H9 (cell line): ENCODE data around the gene RHBDF1. TPM values are rescaled to one million over a fixed set of nuclear protein-coding genes. Genes with fewer than 3 reads are reported as not detected.

Experiments
- DNase-seq: peaks from one replicate; pipeline ENCODE4 v3.0.0-alpha.2; 2017
- H2AFZ ChIP-seq: one replicate; pipeline ENCODE4 v1.6.1; 2013; ENCODE audit warnings: mild to moderate bottlenecking, low read length, control low read depth, moderate library complexity
- H2AK5ac ChIP-seq: 2 replicates; pipeline ENCODE4 v1.6.1; 2013; ENCODE audit warnings: low read length, control low read depth, mixed read lengths; ENCODE audit not compliant: insufficient read length
- H2BK120ac ChIP-seq: one replicate; pipeline ENCODE4 v1.6.1; 2013; ENCODE audit warnings: low read depth, mild to moderate bottlenecking, low read length, control low read depth, inconsistent platforms; ENCODE audit not compliant: poor library complexity, severe bottlenecking
- H2BK12ac ChIP-seq: 2 replicates; pipeline ENCODE4 v1.6.1; 2013; ENCODE audit warnings: low read length, control low read depth, mixed read lengths, low read depth; ENCODE audit not compliant: insufficient read length
- H2BK15ac ChIP-seq: 2 replicates; pipeline ENCODE4 v1.6.1; 2013; ENCODE audit warnings: low read depth, low read length, control low read depth
- H2BK20ac ChIP-seq: one replicate; pipeline ENCODE4 v1.6.1; 2013; ENCODE audit warnings: low read depth, mild to moderate bottlenecking, low read length, control low read depth, inconsistent platforms; ENCODE audit not compliant: poor library complexity, severe bottlenecking
- H2BK5ac ChIP-seq: 2 replicates; pipeline ENCODE4 v1.6.1; 2013; ENCODE audit warnings: low read length, control low read depth, mixed read lengths; ENCODE audit not compliant: insufficient read length
- H3K14ac ChIP-seq: 2 replicates; pipeline ENCODE4 v1.6.1; 2013; ENCODE audit warnings: low read length, control low read depth; ENCODE audit not compliant: insufficient read depth
- H3K18ac ChIP-seq: 2 replicates; pipeline ENCODE4 v1.6.1; 2013; ENCODE audit warnings: low read depth, mild to moderate bottlenecking, mixed read lengths, low read length, control low read depth; ENCODE audit not compliant: insufficient read length
- H3K23ac ChIP-seq: 2 replicates; pipeline ENCODE4 v1.6.1; 2013; ENCODE audit warnings: low read length, control low read depth, mixed read lengths, low read depth; ENCODE audit not compliant: insufficient read length
- H3K23me2 ChIP-seq: 2 replicates; pipeline ENCODE4 v1.6.1; 2013; ENCODE audit warnings: low read depth, mild to moderate bottlenecking, mixed read lengths, low read length, control low read depth; ENCODE audit not compliant: insufficient read length, poor library complexity, severe bottlenecking
- H3K27ac ChIP-seq: 2 replicates; pipeline ENCODE4 v1.5.1; 2013; ENCODE audit warnings: low read length, control low read depth, mixed read lengths, low read depth; ENCODE audit not compliant: insufficient read length
- H3K27me3 ChIP-seq: 2 replicates; pipeline ENCODE4 v1.6.1; 2013; ENCODE audit warnings: low read length, control low read depth, inconsistent platforms; ENCODE audit not compliant: insufficient read depth
- H3K4ac ChIP-seq: 2 replicates; pipeline ENCODE4 v1.6.1; 2013; ENCODE audit warnings: low read depth, mild to moderate bottlenecking, control low read depth, inconsistent platforms, low read length, moderate library complexity
- H3K4me1 ChIP-seq: 2 replicates; pipeline ENCODE4 v1.6.1; 2013; ENCODE audit warnings: low read length, control low read depth, inconsistent platforms; ENCODE audit not compliant: insufficient read depth
- H3K4me2 ChIP-seq: 2 replicates; pipeline ENCODE4 v1.6.1; 2013; ENCODE audit warnings: low read length, control low read depth, mixed read lengths; ENCODE audit not compliant: insufficient read length, insufficient read depth
- H3K56ac ChIP-seq: 2 replicates; pipeline ENCODE4 v1.6.1; 2013; ENCODE audit warnings: low read depth, mild to moderate bottlenecking, mixed read lengths, low read length, control low read depth; ENCODE audit not compliant: insufficient read length
- H3K79me1 ChIP-seq: 2 replicates; pipeline ENCODE4 v1.6.1; 2013; ENCODE audit warnings: low read depth, mild to moderate bottlenecking, moderate library complexity, low read length, control low read depth, inconsistent platforms; ENCODE audit not compliant: insufficient read depth, poor library complexity, severe bottlenecking
- H3K79me2 ChIP-seq: 2 replicates; pipeline ENCODE4 v1.6.1; 2013; ENCODE audit warnings: low read length, control low read depth, inconsistent platforms; ENCODE audit not compliant: insufficient read depth
- H3K9ac ChIP-seq: 2 replicates; pipeline ENCODE4 v1.6.1; 2013; ENCODE audit warnings: low read length, control low read depth, mixed read lengths; ENCODE audit not compliant: insufficient read length; ENCODE audit errors: extremely low read depth
- H3K9me3 ChIP-seq: one replicate; pipeline ENCODE4 v1.6.1; 2013; ENCODE audit warnings: low read depth, low read length, inconsistent platforms; ENCODE audit not compliant: control insufficient read depth
- H3T11ph ChIP-seq: one replicate; pipeline ENCODE4 v1.6.1; 2013; ENCODE audit warnings: mild to moderate bottlenecking, low read length, control low read depth, inconsistent platforms
- H4K20me1 ChIP-seq: one replicate; pipeline ENCODE4 v1.6.1; 2013; ENCODE audit not compliant: control insufficient read depth, insufficient read length, insufficient read depth
- H4K5ac ChIP-seq: 2 replicates; pipeline ENCODE4 v1.6.1; 2013; ENCODE audit warnings: low read depth, mild to moderate bottlenecking, mixed read lengths, low read length, control low read depth; ENCODE audit not compliant: insufficient read length
- H4K8ac ChIP-seq: replicated peaks from 2 replicates; pipeline ENCODE4 v1.6.1; 2013; ENCODE audit warnings: low read length, control low read depth, mixed read lengths, low read depth; ENCODE audit not compliant: insufficient read length
- H4K91ac ChIP-seq: 2 replicates; pipeline ENCODE4 v1.6.1; 2013; ENCODE audit warnings: low read depth, mild to moderate bottlenecking, moderate library complexity, mixed read lengths, low read length, control low read depth; ENCODE audit not compliant: insufficient read length
- H3K27ac Mint-ChIP-seq, 3 experiments: 2 replicates in 2 of 3; 3 replicates in 1 of 3; pipeline ENCODE4 v1.8.0; 2020 to 2021; ENCODE audit warnings: mixed read lengths in 3 of 3, mild to moderate bottlenecking in 1 of 3, moderate library complexity in 1 of 3
- H3K27me3 Mint-ChIP-seq: 2 replicates; pipeline ENCODE4 v1.8.0; 2021; ENCODE audit warnings: low read depth, mild to moderate bottlenecking, moderate library complexity, mixed read lengths
- H3K36me3 Mint-ChIP-seq, 3 experiments: 2 replicates in 2 of 3; 3 replicates in 1 of 3; pipeline ENCODE4 v1.8.0; 2020 to 2021; ENCODE audit warnings: low read depth in 3 of 3, mixed read lengths in 3 of 3; ENCODE audit not compliant: insufficient read depth in 1 of 3
- H3K4me1 Mint-ChIP-seq, 2 experiments: 2 replicates each; pipeline ENCODE4 v1.8.0; 2020; ENCODE audit warnings: mixed read lengths in 2 of 2
- H3K4me3 Mint-ChIP-seq, 2 experiments: 2 replicates in 1 of 2; 3 replicates in 1 of 2; pipeline ENCODE4 v1.8.0; 2020 to 2021; ENCODE audit warnings: mild to moderate bottlenecking in 2 of 2, mixed read lengths in 2 of 2, moderate library complexity in 1 of 2
- H3K9me3 Mint-ChIP-seq, 2 experiments: 2 replicates in 1 of 2; 3 replicates in 1 of 2; pipeline ENCODE4 v1.8.0; 2020; ENCODE audit warnings: mild to moderate bottlenecking in 2 of 2, mixed read lengths in 2 of 2, moderate library complexity in 1 of 2
- CTCF ChIP-seq: fragments of 200-600 bp; sonication (generic); conservative IDR thresholded peaks from 3 replicates; pipeline ENCODE4 v1.8.0; 2021; ENCODE audit warnings: antibody characterized with exemption, mild to moderate bottlenecking
- WGBS: extraction: QIAGEN DNeasy Blood & Tissue Kit; methylation state at CpG from one replicate; pipeline ENCODE4 v1.1.7; 2013; ENCODE audit warnings: missing lambda C conversion rate, low lambda C conversion rate, mixed read lengths; ENCODE audit not compliant: insufficient read length; ENCODE audit errors: extremely low coverage; 5-methylcytosine and 5-hydroxymethylcytosine counted together
- total RNA-seq: library from RNA; stranded (reverse); gene quantifications from 2 replicates; pipeline ENCODE4 v1.2.1, GENCODE V29; 2021

RHBDF1 gene
- total RNA-seq, 1 experiment from 2014 or later: 34.6 TPM

GRCh38 chr16:45454-45853 is 27.0 kb downstream of the RHBDF1 start:
- Histone ChIP-seq H3K14ac (no peak overlapping the region), H3T11ph (no peak overlapping the region), H3K27ac (no peak overlapping the region), H3K79me2 (no peaks in the 10 kb centered on the region), H3K79me1 (no peaks in the 10 kb centered on the region), H3K4me1 (no peaks in the 10 kb centered on the region), H2BK12ac (no peak overlapping the region), H4K20me1 (no peaks in the 10 kb centered on the region), H4K91ac (no peak overlapping the region), H2AK5ac (no peak overlapping the region), H3K18ac (no peak overlapping the region), H4K8ac (no peak overlapping the region), H3K27me3 (no peaks in the 10 kb centered on the region), H3K23me2 (no peaks in the 10 kb centered on the region), H2BK20ac (no peak overlapping the region), H3K4ac (no peak overlapping the region), H3K4me2 (no peak overlapping the region), H3K9ac (no peak overlapping the region), H2BK5ac (no peak overlapping the region), H2BK120ac (no peak overlapping the region), H2BK15ac (no peak overlapping the region), H4K5ac (no peak overlapping the region), H3K56ac (no peak overlapping the region), H3K9me3 (peaks cover 12% of the 10 kb centered on the region), H3K23ac (no peak overlapping the region), H2AFZ (no peak overlapping the region)
- H3K4me3 Mint-ChIP-seq: no peak overlapping the region; a peak in 1 of 5 replicates
- no peak for TF ChIP-seq CTCF
- no peak for DNase-seq
- WGBS: no CpG with 5 or more reads among the region's 5 CpGs
- peaks cover 75 to 91% (median 85%) of the 10 kb centered on the region in 3 experiments for H3K36me3 Mint-ChIP-seq
- H3K4me1 Mint-ChIP-seq: no peaks in the 10 kb centered on the region
- H3K9me3 Mint-ChIP-seq: peaks cover 9 to 14% of the 10 kb centered on the region in 2 experiments; a peak in 4 of 5 replicates
- H3K27ac Mint-ChIP-seq: no peak overlapping the region
- peaks cover 1% of the 10 kb centered on the region for H3K27me3 Mint-ChIP-seq
